HG03469 (cell line): Measurements from ENCODE around the gene GABRG3.
"Not testable (repeated sequence)": the region's sequence is repeated elsewhere in the genome, so short reads cannot be mapped to it uniquely, and the experiment has no call there.

Experiments
- ATAC-seq: cut with Tn5 transposase; IDR thresholded peaks from one replicate; pipeline ENCODE4 v1.9.1; 2021; ENCODE audit warnings: mild to moderate bottlenecking, moderate library complexity, moderate number of reproducible peaks; ENCODE audit not compliant: unreplicated experiment

GABRG3 gene

GRCh38 chr15:27323801-27324200 is 352.8 kb downstream of the GABRG3 start:
- no peak for ATAC-seq

GRCh38 chr15:27324886-27325615 is 354.1 kb downstream of the GABRG3 start:
- no peak for ATAC-seq

- ATAC-seq: no peak
These were observed 356.6 kb downstream of the GABRG3 start for GRCh38 chr15:27327467-27328025.

- ATAC-seq: no peak
These were observed 357.2 kb downstream of the GABRG3 start for GRCh38 chr15:27328186-27328585.

DNA sequence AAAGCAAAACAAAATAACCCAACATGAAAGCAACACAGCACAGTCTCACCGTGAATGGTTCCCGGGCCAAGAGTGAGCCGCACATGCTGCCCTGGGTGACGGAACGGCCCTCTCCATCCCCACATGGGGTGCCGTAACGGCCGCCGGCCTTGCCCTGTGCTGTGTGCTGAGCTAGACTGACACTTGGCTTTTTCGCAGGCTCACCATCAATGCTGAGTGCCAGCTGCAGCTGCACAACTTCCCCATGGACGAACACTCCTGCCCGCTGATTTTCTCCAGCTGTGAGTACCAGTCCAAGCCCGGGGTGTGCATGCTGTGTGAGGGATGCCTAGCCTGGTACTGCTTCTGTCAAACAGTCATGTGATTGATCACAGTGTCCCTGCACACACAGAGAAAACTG is 357.6 kb downstream of the GABRG3 start:
- no peak for ATAC-seq

DNA sequence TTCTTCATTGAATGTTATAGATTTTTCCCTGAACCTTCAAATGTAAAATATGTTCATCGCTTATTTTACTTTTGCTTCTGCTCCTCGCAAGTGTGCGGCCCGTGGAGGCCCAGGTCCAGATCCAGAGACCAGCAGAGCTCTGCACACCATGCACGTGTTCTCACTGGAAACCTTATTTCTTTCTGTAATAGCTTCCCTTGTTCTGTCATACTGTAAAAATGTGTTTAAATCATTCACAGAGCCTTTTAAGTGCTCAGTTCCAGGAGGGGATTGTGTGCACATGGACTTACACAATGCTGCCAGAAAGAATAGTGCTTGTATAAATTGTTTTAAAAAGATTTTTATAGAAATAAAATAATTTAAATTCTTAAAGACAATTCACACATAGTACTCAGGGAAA is 359.3 kb downstream of the GABRG3 start:
- no peak for ATAC-seq

- no peak for ATAC-seq
These were observed 365.7 kb downstream of the GABRG3 start for GRCh38 chr15:27336676-27337075.

DNA sequence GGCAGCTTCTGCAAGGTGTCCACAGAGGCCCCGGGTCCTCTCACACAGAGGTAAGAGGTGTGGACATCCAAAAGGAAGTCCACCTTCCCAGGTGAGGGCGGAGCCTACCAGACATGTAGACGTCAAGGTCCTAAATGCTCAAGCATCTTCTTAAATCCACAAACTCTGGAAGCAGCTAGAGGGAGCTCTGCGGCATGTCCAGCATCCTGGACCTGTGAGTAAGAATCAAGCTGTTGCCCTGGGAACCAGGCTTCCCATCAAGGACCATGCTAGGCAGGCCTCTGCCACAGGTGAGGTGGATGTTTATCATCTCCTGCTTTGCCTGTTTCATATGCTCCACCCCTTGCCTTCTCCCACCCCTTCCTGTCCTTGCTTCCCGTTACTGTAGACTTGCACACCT is 368.2 kb downstream of the GABRG3 start:
- ATAC-seq: no peak

DNA sequence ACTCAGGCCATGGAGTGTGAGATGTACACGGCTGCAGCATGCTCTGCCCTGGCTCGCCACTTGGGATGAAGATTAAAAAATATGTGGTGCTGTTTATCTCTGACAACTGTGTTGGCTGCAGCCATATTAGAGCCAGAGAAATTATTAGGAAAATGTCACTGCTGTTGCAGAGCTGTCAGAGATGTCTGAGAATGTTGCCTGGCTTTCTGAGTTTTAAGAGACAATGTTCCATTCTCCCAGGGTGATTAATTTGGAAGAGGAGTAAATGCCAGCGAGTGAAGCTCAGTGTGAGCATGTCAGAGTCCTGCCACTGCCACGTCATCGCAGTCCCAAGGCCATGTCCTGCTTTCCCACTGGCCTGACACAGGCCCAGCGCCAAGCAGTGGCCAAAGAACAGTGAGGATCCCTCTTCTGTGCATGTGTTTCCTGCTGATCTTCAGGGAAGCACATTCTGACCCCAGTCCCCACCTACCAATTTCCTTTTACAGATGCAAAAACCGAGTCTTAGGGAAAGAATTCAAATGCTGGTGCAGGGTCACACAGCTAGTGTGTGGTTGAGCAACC is 370.9 kb downstream of the GABRG3 start:
- no peak for ATAC-seq

DNA sequence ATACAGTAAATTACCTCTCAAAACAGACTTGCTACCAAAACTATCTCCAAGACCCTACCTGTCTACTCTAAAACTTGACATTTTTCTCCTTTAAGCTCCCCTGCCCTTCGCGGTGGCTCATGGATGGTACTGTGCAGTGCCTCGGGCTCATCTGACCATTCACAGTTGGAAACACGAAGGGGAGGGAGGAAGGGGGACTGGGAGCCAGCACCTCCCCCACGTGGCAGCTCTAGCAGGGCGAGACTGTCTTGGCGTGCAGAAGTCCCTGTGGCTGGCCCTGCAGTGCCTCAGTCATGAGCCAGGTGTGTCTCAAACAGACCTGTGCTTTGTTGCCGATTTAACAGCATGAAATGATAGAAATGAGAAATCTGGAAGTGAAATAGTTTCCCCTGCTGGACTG is 372.0 kb downstream of the GABRG3 start:
- no peak for ATAC-seq

DNA sequence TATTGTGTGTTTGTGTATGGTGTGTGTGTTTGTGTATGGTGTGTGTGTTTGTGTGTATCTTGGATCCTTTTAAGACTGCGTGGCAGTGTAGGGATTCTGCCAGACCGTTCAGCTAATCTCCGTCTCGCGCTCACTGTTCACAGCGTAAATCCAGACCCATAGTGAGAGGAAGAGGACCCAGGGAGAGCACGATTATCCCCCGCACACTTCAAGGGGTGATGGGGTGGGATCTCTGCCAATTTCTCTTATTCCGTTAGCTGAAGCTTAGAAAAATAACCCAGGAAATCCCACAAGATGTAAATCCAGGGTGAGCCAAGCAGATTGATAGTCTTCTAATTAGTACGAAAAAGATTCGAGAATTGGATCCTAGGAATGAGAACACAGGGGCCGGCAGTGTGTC is 381.2 kb downstream of the GABRG3 start:
- no peak for ATAC-seq

DNA sequence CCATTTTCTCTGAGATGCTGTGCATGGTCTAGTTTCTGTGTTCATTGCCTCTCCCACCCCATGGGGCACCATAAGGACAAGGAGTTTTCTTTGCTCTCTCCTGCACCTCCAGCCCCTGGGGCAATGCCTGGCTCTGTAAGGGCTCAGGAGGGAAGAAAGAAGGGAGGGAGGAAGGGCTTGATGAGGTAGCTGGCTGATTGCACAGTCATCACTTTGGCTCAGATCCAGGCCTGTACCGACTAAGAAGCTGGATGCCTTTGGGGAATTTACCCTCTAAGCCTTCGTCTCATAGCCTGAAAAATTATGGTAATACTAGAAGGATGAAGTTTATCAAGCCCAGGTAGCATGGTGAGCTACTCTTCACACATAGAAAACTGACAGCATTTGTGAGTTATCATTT is 382.9 kb downstream of the GABRG3 start:
- ATAC-seq: no peak

DNA sequence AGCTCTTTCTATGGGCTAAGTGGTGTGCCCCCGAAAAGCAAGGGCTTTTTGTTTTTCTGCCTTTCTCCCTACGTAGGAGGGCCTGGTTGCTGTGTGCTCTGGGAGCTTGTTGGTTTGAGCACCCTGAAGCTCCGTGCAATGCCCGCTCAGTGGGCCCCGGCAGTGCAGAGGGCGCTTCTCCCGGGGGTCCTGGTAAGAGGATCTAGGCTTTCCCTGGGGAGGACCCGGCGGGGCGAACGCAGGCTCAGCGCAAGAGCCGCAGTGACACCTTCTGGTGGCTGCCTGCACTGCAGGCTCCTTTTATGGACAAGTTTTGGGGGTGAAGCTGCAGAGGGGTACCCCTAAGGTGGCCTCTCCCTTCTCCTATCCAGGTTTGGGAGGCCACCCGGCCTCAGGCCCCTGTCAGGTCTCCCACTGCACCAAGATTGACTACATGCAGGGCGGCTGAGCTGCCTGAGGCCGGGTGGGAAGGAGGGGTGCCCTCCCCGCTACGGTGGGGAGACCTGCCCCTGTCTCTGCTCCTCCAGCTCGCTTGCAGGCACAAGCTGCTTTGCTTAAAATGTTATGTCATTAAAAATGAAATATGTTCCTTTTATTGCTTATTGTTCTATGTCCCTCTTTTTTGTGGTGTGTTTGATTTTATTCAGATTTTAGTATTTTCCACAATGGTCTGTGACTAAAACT is 387.9 kb downstream of the GABRG3 start:
- ATAC-seq: no peak

DNA sequence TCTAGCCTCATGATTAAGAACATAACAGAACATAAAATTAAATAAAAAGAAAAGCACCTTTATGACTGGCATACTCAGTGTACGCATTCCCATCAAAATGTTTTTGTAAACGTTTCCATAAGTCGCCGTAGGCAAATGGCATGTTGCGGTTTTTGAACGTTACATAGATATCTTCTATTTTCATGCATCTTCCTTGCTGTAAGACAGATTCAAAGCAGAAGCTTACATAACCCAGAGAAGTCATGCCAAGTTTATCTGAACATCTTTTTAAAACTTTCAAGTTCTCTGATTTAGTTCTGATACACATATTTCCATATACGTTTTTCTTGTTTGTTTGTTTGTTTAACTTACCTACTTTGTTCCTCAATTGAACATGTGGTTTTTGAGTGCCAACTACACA is 388.6 kb downstream of the GABRG3 start:
- no peak for ATAC-seq

DNA sequence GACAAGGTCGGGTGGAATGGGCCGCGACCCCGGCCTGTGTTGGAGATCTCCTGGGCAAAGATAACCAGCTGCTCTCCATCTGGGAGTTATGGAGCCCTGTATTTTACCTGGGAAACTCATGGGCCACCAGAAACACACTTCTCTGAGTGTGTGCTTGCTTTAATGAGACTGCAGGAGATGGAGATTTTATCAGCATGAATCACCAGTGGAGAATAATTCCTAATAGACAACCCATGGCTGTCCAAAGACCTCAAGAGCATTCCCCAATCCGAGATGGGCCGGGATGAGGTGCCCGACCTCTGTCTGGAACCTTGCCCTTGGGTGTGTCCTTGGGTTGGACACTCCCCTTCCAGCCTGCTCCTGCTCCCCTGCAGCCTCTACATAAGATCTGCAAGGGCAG is 389.3 kb downstream of the GABRG3 start:
- no peak for ATAC-seq

DNA sequence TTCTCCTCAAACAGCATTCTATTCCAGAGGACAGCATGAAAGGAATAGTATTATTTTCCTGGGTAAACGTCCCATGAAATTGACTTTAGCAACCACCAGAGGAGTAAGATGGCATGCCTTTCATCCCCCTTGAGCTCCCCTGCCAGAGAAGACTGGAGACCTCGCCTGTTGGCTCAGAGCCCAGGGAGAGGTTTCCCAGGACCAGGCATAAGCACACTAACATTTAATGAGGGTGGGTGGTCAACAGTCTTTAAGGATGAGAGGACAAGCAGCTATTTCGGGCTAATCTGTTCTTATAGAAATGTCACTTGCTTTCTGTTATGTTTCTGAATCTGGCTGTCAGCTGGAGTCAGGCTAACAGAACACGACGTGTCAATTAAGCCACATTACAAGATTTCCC is 390.5 kb downstream of the GABRG3 start:
- no peak for ATAC-seq

DNA sequence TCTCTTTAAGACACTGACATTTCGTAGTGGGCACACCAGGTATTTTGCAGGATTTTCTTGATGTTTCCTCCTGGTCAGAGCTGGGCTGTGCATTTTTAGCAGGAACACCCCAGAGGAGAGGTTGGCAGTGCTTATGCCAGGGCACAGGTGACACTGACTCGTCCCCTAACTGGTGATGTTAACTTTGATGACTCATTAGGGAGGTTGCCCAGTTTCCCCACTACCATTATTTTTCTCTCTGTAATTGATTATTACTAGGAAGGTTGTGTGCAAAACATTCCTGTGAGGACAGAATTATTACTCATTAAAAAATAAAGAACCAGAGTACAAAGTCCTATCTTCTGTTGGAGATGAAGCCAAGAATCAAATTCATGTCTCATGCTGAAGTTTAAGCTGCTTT is 394.5 kb downstream of the GABRG3 start:
- ATAC-seq: no peak

DNA sequence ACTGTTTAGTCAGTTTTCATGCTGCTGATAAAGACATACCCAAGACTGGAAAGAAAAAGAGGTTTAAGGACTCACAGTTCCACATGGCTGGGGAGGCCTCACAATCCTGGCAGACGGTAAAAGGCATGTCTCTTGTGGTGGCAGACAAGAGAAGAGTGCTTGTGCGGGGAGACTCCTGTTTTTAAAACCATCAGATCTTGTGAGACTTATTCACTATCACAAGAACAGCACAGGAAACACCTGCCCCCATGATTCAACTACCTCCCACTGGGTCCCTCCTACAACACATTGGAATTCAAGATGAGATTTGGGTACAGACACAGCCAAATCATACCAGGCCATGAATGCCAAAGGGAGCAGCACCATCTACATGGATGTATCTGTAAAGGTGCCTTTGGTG is 406.4 kb downstream of the GABRG3 start:
- not testable (repeated sequence) for ATAC-seq

DNA sequence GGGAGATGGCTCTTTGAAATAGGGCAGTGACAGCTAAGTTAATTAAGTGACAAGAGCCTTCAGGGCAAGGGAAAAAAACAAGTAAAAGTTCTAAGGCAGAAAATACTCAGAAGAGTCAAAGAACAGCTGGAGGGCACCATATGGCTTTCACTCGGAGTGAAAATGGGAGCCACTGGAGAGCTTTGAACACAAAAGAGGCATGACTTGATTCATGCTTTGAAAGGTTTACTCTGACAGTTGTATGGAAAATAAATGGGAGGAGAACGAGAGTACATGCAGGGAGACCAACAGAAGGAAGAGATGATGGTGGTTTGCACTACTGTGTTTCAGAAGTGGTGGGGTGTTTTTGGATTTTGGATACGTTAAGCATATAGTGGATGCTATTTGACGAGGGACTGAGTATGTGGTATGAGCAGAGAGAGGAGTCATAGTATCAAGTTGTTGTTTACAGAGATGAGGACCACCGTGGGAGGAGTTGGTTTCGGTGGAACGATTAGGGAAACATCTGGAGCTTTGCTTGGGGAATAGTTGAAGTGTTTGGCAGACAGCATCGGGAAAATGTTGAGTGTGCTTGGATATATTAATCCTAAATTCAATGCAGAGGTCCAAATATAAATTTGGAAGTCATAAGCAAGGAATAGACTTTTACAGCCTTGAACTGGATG is 411.5 kb downstream of the GABRG3 start:
- ATAC-seq: no peak

DNA sequence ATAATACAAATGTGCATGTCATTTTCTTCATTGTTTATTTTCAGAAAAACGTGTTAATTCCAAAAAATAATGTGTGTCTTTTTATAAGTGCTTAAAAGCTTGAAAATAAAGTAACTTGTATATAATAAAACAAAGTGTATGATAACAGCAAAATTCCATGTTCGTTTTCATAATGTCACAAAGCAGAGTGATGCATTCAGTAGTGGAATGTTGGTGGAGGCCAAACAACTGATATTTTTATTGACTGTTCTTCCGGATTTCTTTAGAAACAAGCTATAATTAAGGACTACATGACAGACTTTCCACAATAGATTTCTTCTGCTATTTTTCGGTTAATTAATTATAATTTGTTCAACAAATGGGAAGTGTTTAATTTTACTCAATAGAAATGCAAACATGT is 412.7 kb downstream of the GABRG3 start:
- ATAC-seq: no peak

- ATAC-seq: no peak
These were observed 421.2 kb downstream of the GABRG3 start for GRCh38 chr15:27392163-27392562.
